Ishikawa (cell line): ENCODE measurements around the gene SUPT20HL2.

Experiments used
- CEBPB ChIP-seq: IDR thresholded peaks from 2 replicates; pipeline ENCODE4 v1.6.1; 2012
- CREB1 ChIP-seq: IDR thresholded peaks from 2 replicates; pipeline ENCODE4 v1.6.1; 2012; ENCODE audit warnings: low read depth
- EGR1 ChIP-seq: IDR thresholded peaks from 2 replicates; pipeline ENCODE4 v1.6.1; 2012
- EP300 ChIP-seq: IDR thresholded peaks from 2 replicates; pipeline ENCODE4 v1.6.1; 2012; ENCODE audit warnings: borderline replicate concordance
- FOXM1 ChIP-seq: IDR thresholded peaks from 2 replicates; pipeline ENCODE4 v1.6.1; 2012; ENCODE audit warnings: low read depth, borderline replicate concordance
- MAX ChIP-seq: IDR thresholded peaks from 2 replicates; pipeline ENCODE4 v1.6.1; 2012
- NFIC ChIP-seq: IDR thresholded peaks from 2 replicates; pipeline ENCODE4 v1.6.1; 2012
- RAD21 ChIP-seq: IDR thresholded peaks from 2 replicates; pipeline ENCODE4 v1.6.1; 2012; ENCODE audit warnings: low read depth
- REST ChIP-seq: IDR thresholded peaks from 2 replicates; pipeline ENCODE4 v1.6.1; 2012; ENCODE audit warnings: low read depth, mild to moderate bottlenecking
- TAF1 ChIP-seq: IDR thresholded peaks from 2 replicates; pipeline ENCODE4 v1.6.1; 2012; ENCODE audit warnings: low read depth, mild to moderate bottlenecking
- TCF12 ChIP-seq: IDR thresholded peaks from 2 replicates; pipeline ENCODE4 v1.6.1; 2012; ENCODE audit warnings: low read depth
- TEAD4 ChIP-seq: IDR thresholded peaks from 2 replicates; pipeline ENCODE4 v1.6.1; 2012
- USF1 ChIP-seq: IDR thresholded peaks from 2 replicates; pipeline ENCODE4 v1.6.1; 2012
- YY1 ChIP-seq: IDR thresholded peaks from 2 replicates; pipeline ENCODE4 v1.6.1; 2012; ENCODE audit warnings: low read depth
- ZBTB7A ChIP-seq: IDR thresholded peaks from 2 replicates; pipeline ENCODE4 v1.6.1; 2012; ENCODE audit warnings: low read depth

Gene SUPT20HL2

GRCh38 chrX:24282381-24283126 lies 31.3 kb downstream of the SUPT20HL2 start:
- no peak for TF ChIP-seq TEAD4
- TF ChIP-seq FOXM1 = no peak
- no peak for TF ChIP-seq NFIC
- no peak for TF ChIP-seq CEBPB
- TF ChIP-seq TCF12 = no peak
- TF ChIP-seq REST = no peak
- no peak for TF ChIP-seq ZBTB7A
- no peak for TF ChIP-seq TAF1
- TF ChIP-seq USF1 = no peak
- no peak for TF ChIP-seq YY1
- no peak for TF ChIP-seq EGR1
- no peak for TF ChIP-seq RAD21
- no peak for TF ChIP-seq CREB1
- TF ChIP-seq EP300 = no peak
- TF ChIP-seq MAX = no peak

- TF ChIP-seq TAF1 = no peak
- TF ChIP-seq RAD21 = no peak
- no peak for TF ChIP-seq TEAD4
- TF ChIP-seq USF1 = no peak
- TF ChIP-seq TCF12 = no peak
- no peak for TF ChIP-seq MAX
- no peak for TF ChIP-seq REST
- TF ChIP-seq YY1 = no peak
- no peak for TF ChIP-seq CEBPB
- no peak for TF ChIP-seq CREB1
Measured at GRCh38 chrX:24277405-24277804, 36.5 kb downstream of the SUPT20HL2 start.

- TF ChIP-seq EP300 = no peak
- TF ChIP-seq CEBPB = no peak
- TF ChIP-seq USF1 = no peak
- TF ChIP-seq RAD21 = no peak
- TF ChIP-seq TCF12 = no peak
- TF ChIP-seq EGR1 = no peak
- no peak for TF ChIP-seq TAF1
- no peak for TF ChIP-seq REST
- TF ChIP-seq MAX = no peak
- TF ChIP-seq YY1 = no peak
- no peak for TF ChIP-seq FOXM1
- TF ChIP-seq ZBTB7A = no peak
- no peak for TF ChIP-seq TEAD4
- TF ChIP-seq CREB1 = no peak
- TF ChIP-seq NFIC = no peak
Measured at GRCh38 chrX:24276015-24276414, 37.9 kb downstream of the SUPT20HL2 start.

GRCh38 chrX:24271262-24271661 lies 42.6 kb downstream of the SUPT20HL2 start:
- no peak for TF ChIP-seq NFIC
- no peak for TF ChIP-seq FOXM1
- no peak for TF ChIP-seq YY1
- no peak for TF ChIP-seq TCF12
